Endothelial cell of umbilical vein (primary cell): ENCODE data around the gene CERS6. TPM values are rescaled to one million over a fixed set of nuclear protein-coding genes. Genes with fewer than 3 reads are reported as not detected.

Experiments used
- BruUV-seq: library from RNA; stranded (reverse); fragments of 400-500 nt; replicated peaks from 2 replicates; lab custom pipeline; 2021; lab: Mats Ljungman, UMichigan
- CTCF ChIA-PET: fragments of 300-600, 350-600 bp; sonication (Branson Sonifier 250); formaldehyde crosslinking; loops from one replicate; lab custom pipeline; 2021; ENCODE audit warnings: antibody characterized with exemption, inconsistent platforms; lab: Charles Lee
- POLR2A ChIA-PET: fragments of 300-600, 350-600 bp; sonication (Branson Sonifier 250); formaldehyde crosslinking; loops from one replicate; lab custom pipeline; 2021; ENCODE audit warnings: antibody characterized with exemption, inconsistent platforms; lab: Charles Lee
- DNase-seq: peaks from one replicate; pipeline ENCODE4 v3.0.0-alpha.2; 2011; ENCODE audit warnings: low read depth, low spot score
- FAIRE-seq: peaks from 2 replicates; lab custom pipeline; 2011; peaks lifted over from hg19 to GRCh38; lab: Jason Lieb, UNC
- H2AFZ ChIP-seq: 2 replicates; pipeline ENCODE4 v1.6.0; 2012; ENCODE audit warnings: low read depth, low read length, control low read depth, inconsistent platforms
- H3K27ac ChIP-seq: 2 replicates; pipeline ENCODE4 v1.5.1; 2011; ENCODE audit warnings: low read depth, mild to moderate bottlenecking, control low read depth, low read length, moderate library complexity; ENCODE audit not compliant: insufficient read depth
- H3K27me3 ChIP-seq, 2 experiments: 2 replicates each; pipeline versions ENCODE4 v1.6.0 to v1.6.1; 2011; ENCODE audit warnings: low read length in 2 of 2, mixed read lengths in 1 of 2; ENCODE audit not compliant: control insufficient read depth in 2 of 2, insufficient read depth in 2 of 2
- H3K36me3 ChIP-seq, 2 experiments: 2 replicates in 1 of 2; 3 replicates in 1 of 2; pipeline ENCODE4 v1.5.1; 2011; ENCODE audit warnings: low read length in 2 of 2, mild to moderate bottlenecking in 1 of 2, moderate library complexity in 1 of 2; ENCODE audit not compliant: control insufficient read depth in 2 of 2, insufficient read depth in 2 of 2; ENCODE audit errors: extremely low read depth in 1 of 2
- H3K4me1 ChIP-seq: 3 replicates; pipeline ENCODE4 v1.5.1; 2011; ENCODE audit warnings: mild to moderate bottlenecking, low read length; ENCODE audit not compliant: control insufficient read depth, insufficient read depth; ENCODE audit errors: extremely low read depth
- H3K4me2 ChIP-seq: 2 replicates; pipeline ENCODE4 v1.6.1; 2011; ENCODE audit warnings: low read length, control low read depth, mixed read lengths; ENCODE audit not compliant: insufficient read depth
- H3K4me3 ChIP-seq, 3 experiments: fragments of 200-600 bp in 1 of 3; sonication (generic), shearing (Covaris generic) in 1 of 3; replicated peaks in 1 of 3; 2 replicates each; pipeline ENCODE4 v1.5.1; 2011 to 2016; ENCODE audit warnings: control low read depth in 3 of 3, low read length in 3 of 3, mild to moderate bottlenecking in 2 of 3, inconsistent platforms in 1 of 3, low read depth in 1 of 3, moderate library complexity in 1 of 3; ENCODE audit not compliant: insufficient read depth in 1 of 3
- H3K79me2 ChIP-seq: 2 replicates; pipeline ENCODE4 v1.6.0; 2012; ENCODE audit warnings: low read length, inconsistent platforms; ENCODE audit not compliant: control insufficient read depth, insufficient read depth
- H3K9ac ChIP-seq: replicated peaks from 2 replicates; pipeline ENCODE3; 2011; ENCODE audit warnings: low read length, control low read depth; ENCODE audit not compliant: insufficient read depth; ENCODE audit errors: extremely low read depth
- H3K9me1 ChIP-seq: replicated peaks from 3 replicates; pipeline ENCODE4 v1.6.0; 2011; ENCODE audit warnings: mild to moderate bottlenecking, low read length; ENCODE audit not compliant: control insufficient read depth, insufficient read depth; ENCODE audit errors: extremely low read depth
- H3K9me3 ChIP-seq: replicated peaks from 2 replicates; pipeline ENCODE4 v1.5.1; 2012; ENCODE audit warnings: low read length, inconsistent platforms; ENCODE audit not compliant: control insufficient read depth, insufficient read depth
- H4K20me1 ChIP-seq: replicated peaks from 2 replicates; pipeline ENCODE3; 2011; ENCODE audit warnings: mild to moderate bottlenecking, low read length; ENCODE audit not compliant: control insufficient read depth, insufficient read depth; ENCODE audit errors: extremely low read depth
- EZH2 ChIP-seq: IDR thresholded peaks from 2 replicates; pipeline ENCODE4 v1.6.1; 2012; ENCODE audit warnings: borderline replicate concordance, low read depth, mild to moderate bottlenecking, moderate library complexity, low read length, inconsistent platforms; ENCODE audit not compliant: severe bottlenecking
- FOS ChIP-seq: IDR thresholded peaks from 2 replicates; pipeline ENCODE4 v1.6.1; 2011; ENCODE audit warnings: mild to moderate bottlenecking, low read length, moderate library complexity, borderline replicate concordance; ENCODE audit not compliant: insufficient read depth
- GATA2 ChIP-seq: IDR thresholded peaks from 2 replicates; pipeline ENCODE4 v1.7.0; 2011; ENCODE audit warnings: low read depth, mild to moderate bottlenecking, moderate library complexity, mixed read lengths, low read length; ENCODE audit not compliant: insufficient read length, insufficient read depth
- JUN ChIP-seq: IDR thresholded peaks from 2 replicates; pipeline ENCODE4 v1.6.1; 2011; ENCODE audit warnings: borderline replicate concordance, low read depth; ENCODE audit not compliant: insufficient read length, insufficient read depth
- MYC ChIP-seq: IDR thresholded peaks from one replicate; pipeline ENCODE4 v1.6.1; 2011; ENCODE audit warnings: mild to moderate bottlenecking, low read depth, low read length
- POLR2A ChIP-seq: IDR thresholded peaks from 2 replicates; pipeline ENCODE4 v1.6.1; 2012; ENCODE audit warnings: low read depth, mild to moderate bottlenecking, control low read depth, low read length
- dilution Hi-C: fragments of 300-500 bp; cut with MboI; formaldehyde crosslinking; loops from one replicate; pipeline ENCODE4 v1.15.0; 2019; ENCODE audit warnings: low sequenced_read_pairs; ENCODE audit not compliant: extremely low pct_ligation_motif_present
- intact Hi-C: fragments of 100-400 bp; cut with micrococcal nuclease; formaldehyde crosslinking; loops from one replicate; pipeline ENCODE4 v1.10.0; 2022
- polyA plus RNA-seq, 4 experiments: library from polyadenylated mRNA; depleted of rRNA in 3 of 4; stranded (reverse) in 3 of 4; unstranded in 1 of 4; fragments of >200 nt; gene quantifications; 2 replicates each; pipeline versions ENCODE4 v1.2.1 to v1.2.3, GENCODE V29; 2011 to 2012; ENCODE audit warnings: missing spikeins in 1 of 4
- total RNA-seq: library from RNA; stranded (reverse); gene quantifications from 2 replicates; pipeline ENCODE4 v1.2.3, GENCODE V29; 2021
- TF ChIP-seq, protein P1 (sequence below), 2 donors: IDR thresholded peaks; 1 replicate in 1 of 2; 2 replicates in 1 of 2; pipeline ENCODE4 v1.5.1; 2011; ENCODE audit warnings: low read length in 2 of 2, mild to moderate bottlenecking in 2 of 2, moderate library complexity in 2 of 2, control low read depth in 1 of 2, inconsistent platforms in 1 of 2, low read depth in 1 of 2; ENCODE audit not compliant: insufficient read depth in 1 of 2; ENCODE audit errors: extremely low read depth in 1 of 2
- TF ChIP-seq, protein P2 (sequence below): IDR thresholded peaks from 2 replicates; pipeline ENCODE4 v1.6.1; 2011; ENCODE audit not compliant: insufficient read depth, insufficient read length

The CERS6 gene
- total and polyA plus RNA-seq, 2 donors (not counting 3 experiments of a cell fraction or from before 2014, with no cell fraction given), result 2.7 to 11.7 TPM

DNA sequence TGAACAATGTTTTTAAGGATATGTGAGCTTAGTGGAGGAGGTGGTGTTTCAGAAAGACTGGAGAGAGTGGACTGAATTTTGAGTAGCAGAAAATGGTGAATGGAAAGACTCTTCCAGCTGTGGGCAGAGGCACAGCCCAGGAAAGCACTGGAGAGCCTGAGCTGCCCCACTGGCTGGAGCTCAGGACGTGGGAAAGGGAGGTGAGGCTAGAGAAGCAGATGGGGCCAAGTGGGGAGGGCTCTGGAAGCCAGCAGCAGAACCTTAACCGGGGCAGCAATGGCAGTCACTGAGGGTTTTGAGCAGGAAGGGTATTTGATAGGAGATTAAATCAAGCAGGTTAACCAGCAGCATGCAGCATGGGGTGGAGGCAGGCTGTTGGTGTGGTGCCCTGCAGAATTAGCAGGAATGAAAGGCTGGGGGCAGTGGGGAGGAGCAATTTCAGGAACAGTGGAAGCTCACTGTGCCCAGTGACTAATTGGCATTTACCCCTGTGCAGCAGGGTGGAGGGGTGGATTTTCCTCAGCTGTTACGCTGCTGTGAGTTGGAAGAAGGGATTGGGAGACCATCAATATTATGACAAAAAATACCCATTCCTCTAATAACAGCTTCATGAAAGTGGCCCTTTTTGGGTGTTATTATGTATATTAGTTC lies 136.2 kb downstream of the CERS6 start:
- Histone ChIP-seq H3K27ac (no peak overlapping the region), H3K9ac (no peak overlapping the region), H3K36me3 (no peaks in the 10 kb centered on the region), H3K9me3 (no peaks in the 10 kb centered on the region), H3K4me2 (no peak overlapping the region), H3K4me1 (no peaks in the 10 kb centered on the region), H4K20me1 (no peaks in the 10 kb centered on the region), H3K27me3 (no peaks in the 10 kb centered on the region), H3K79me2 (no peaks in the 10 kb centered on the region), H3K4me3 (no peak overlapping the region), H3K9me1 (no peaks in the 10 kb centered on the region), H2AFZ (no peak overlapping the region)
- CTCF ChIA-PET, result no interaction called here
- DNase-seq (no peak), FAIRE-seq (no peak)
- intact Hi-C loops (no loop called here), dilution Hi-C loops (no loop called here)
- TF ChIP-seq, protein P1, sequence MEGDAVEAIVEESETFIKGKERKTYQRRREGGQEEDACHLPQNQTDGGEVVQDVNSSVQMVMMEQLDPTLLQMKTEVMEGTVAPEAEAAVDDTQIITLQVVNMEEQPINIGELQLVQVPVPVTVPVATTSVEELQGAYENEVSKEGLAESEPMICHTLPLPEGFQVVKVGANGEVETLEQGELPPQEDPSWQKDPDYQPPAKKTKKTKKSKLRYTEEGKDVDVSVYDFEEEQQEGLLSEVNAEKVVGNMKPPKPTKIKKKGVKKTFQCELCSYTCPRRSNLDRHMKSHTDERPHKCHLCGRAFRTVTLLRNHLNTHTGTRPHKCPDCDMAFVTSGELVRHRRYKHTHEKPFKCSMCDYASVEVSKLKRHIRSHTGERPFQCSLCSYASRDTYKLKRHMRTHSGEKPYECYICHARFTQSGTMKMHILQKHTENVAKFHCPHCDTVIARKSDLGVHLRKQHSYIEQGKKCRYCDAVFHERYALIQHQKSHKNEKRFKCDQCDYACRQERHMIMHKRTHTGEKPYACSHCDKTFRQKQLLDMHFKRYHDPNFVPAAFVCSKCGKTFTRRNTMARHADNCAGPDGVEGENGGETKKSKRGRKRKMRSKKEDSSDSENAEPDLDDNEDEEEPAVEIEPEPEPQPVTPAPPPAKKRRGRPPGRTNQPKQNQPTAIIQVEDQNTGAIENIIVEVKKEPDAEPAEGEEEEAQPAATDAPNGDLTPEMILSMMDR (IDR thresholded peaks at IDR 0.05; ENCODE audit: extremely low read depth in 1 of 2, insufficient read depth in 1 of 2, low read depth in 1 of 2, low read length in 2 of 2), result no peak
- TF ChIP-seq GATA2 (no peak), JUN (no peak), MYC (no peak), EZH2 (no peak), POLR2A (no peak), FOS (no peak)
- TF ChIP-seq, protein P2, sequence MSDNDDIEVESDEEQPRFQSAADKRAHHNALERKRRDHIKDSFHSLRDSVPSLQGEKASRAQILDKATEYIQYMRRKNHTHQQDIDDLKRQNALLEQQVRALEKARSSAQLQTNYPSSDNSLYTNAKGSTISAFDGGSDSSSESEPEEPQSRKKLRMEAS, result no peak
- BruUV-seq, result no TSS peak
- POLR2A ChIA-PET, result no interaction called here
